Smooth muscle cell (in vitro differentiated cells): ENCODE measurements around the gene ADK. TPM values are rescaled to one million over a fixed set of nuclear protein-coding genes. Genes with fewer than 3 reads are reported as not detected.

Experiments used
- DNase-seq: peaks from one replicate; lab custom pipeline; 2025; ENCODE audit not compliant: unreplicated experiment; lab: John Stamatoyannopoulos, UW
- H2AFZ ChIP-seq: fragments of 200-600 bp; sonication (generic); 2 replicates; pipeline ENCODE4 v1.6.0; 2016; ENCODE audit warnings: antibody characterized with exemption, low read depth, mild to moderate bottlenecking
- H3F3A ChIP-seq: fragments of 200-600 bp; sonication (generic); 2 replicates; pipeline ENCODE4 v1.6.0; 2017; ENCODE audit warnings: antibody characterized with exemption, low read depth
- H3K27ac ChIP-seq: fragments of 200-600 bp; sonication (generic); 2 replicates; pipeline ENCODE4 v1.5.1; 2016; ENCODE audit warnings: low read depth, mild to moderate bottlenecking
- H3K27me3 ChIP-seq: fragments of 200-600 bp; sonication (generic); 2 replicates; pipeline ENCODE4 v1.6.1; 2016; ENCODE audit warnings: low read depth, mild to moderate bottlenecking
- H3K36me3 ChIP-seq: fragments of 200-600 bp; sonication (generic); 2 replicates; pipeline ENCODE4 v1.5.1; 2016; ENCODE audit warnings: low read depth
- H3K4me1 ChIP-seq: fragments of 200-600 bp; sonication (generic); 2 replicates; pipeline ENCODE4 v1.5.1; 2016; ENCODE audit warnings: low read depth
- H3K4me2 ChIP-seq: fragments of 200-600 bp; sonication (generic); 2 replicates; pipeline ENCODE4 v1.6.0; 2016; ENCODE audit warnings: mild to moderate bottlenecking
- H3K4me3 ChIP-seq: fragments of 200-600 bp; sonication (generic); 2 replicates; pipeline ENCODE4 v1.5.1; 2016; ENCODE audit warnings: mild to moderate bottlenecking
- H3K79me2 ChIP-seq: fragments of 200-600 bp; sonication (generic); 2 replicates; pipeline ENCODE4 v1.6.0; 2016; ENCODE audit warnings: low read depth, mild to moderate bottlenecking
- H3K9ac ChIP-seq: fragments of 200-600 bp; sonication (generic); 2 replicates; pipeline ENCODE4 v1.6.0; 2016; ENCODE audit warnings: low read depth
- H3K9me3 ChIP-seq: fragments of 200-600 bp; sonication (generic); replicated peaks from 2 replicates; pipeline ENCODE4 v1.5.1; 2016; ENCODE audit warnings: low read depth
- H4K20me1 ChIP-seq: fragments of 200-600 bp; sonication (generic); 2 replicates; pipeline ENCODE4 v1.6.0; 2016; ENCODE audit warnings: low read depth
- WGBS: methylation state at CpG from one replicate; pipeline ENCODE4 v1.1.7; 2016; ENCODE audit warnings: low lambda C conversion rate; 5-methylcytosine and 5-hydroxymethylcytosine counted together
- polyA plus RNA-seq: library from polyadenylated mRNA; unstranded; fragments of >200 nt; fragmentation: Nextera tagmentation; extraction: Ambion mirVana; gene quantifications from 2 replicates; pipeline ENCODE4 v1.2.1, GENCODE V29; 2016
- total RNA-seq: library from RNA; depleted of rRNA; stranded (reverse); fragments of >200 nt; gene quantifications from 2 replicates; pipeline ENCODE4 v1.2.3, GENCODE V29; 2014
- TF ChIP-seq, protein P1 (sequence below): fragments of 200-600 bp; sonication (generic); IDR thresholded peaks from 2 replicates; pipeline ENCODE4 v1.5.1; 2017; ENCODE audit warnings: borderline replicate concordance, mild to moderate bottlenecking, antibody characterized with exemption; ENCODE audit not compliant: insufficient read depth, poor library complexity, severe bottlenecking

ADK gene
- total and polyA plus RNA-seq, 2 experiments from 2014 or later: 19.4 to 25.1 TPM

DNA sequence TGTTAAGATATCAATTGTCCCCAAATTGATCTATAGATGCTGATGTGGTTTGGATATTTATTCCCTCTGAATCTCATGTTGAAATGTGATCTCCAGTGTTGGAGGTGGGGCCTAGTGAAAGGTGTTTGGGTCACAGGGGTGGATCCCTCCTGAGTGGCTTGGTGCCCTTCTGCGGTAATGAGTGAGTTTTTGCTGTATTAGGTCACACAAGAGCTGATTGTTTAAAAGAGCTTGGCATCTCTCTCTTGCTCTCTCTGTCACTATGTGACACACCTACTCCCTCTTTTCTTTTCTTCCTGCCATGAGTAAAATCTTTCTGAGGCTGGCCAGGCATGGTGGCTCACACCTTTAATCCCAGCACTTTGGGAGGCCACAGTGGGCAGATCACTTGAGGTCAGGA lies 577.2 kb downstream of the ADK start:
- no peak overlapping the region for H3K27ac ChIP-seq
- TF ChIP-seq, protein P1, sequence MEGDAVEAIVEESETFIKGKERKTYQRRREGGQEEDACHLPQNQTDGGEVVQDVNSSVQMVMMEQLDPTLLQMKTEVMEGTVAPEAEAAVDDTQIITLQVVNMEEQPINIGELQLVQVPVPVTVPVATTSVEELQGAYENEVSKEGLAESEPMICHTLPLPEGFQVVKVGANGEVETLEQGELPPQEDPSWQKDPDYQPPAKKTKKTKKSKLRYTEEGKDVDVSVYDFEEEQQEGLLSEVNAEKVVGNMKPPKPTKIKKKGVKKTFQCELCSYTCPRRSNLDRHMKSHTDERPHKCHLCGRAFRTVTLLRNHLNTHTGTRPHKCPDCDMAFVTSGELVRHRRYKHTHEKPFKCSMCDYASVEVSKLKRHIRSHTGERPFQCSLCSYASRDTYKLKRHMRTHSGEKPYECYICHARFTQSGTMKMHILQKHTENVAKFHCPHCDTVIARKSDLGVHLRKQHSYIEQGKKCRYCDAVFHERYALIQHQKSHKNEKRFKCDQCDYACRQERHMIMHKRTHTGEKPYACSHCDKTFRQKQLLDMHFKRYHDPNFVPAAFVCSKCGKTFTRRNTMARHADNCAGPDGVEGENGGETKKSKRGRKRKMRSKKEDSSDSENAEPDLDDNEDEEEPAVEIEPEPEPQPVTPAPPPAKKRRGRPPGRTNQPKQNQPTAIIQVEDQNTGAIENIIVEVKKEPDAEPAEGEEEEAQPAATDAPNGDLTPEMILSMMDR: no peak
- no peak overlapping the region for H2AFZ ChIP-seq
- 90% methylated on average over 1 of the region's 1 CpG for whole genome bisulfite sequencing
- H3K36me3 ChIP-seq: no peaks in the 10 kb centered on the region
- no peaks in the 10 kb centered on the region for H3K79me2 ChIP-seq
- no peaks in the 10 kb centered on the region for H4K20me1 ChIP-seq
- no peak overlapping the region for H3K9ac ChIP-seq
- no peaks in the 10 kb centered on the region for H3F3A ChIP-seq
- H3K4me3 ChIP-seq: no peak overlapping the region
- no peak overlapping the region for H3K4me2 ChIP-seq
- no peaks in the 10 kb centered on the region for H3K9me3 ChIP-seq
- no peaks in the 10 kb centered on the region for H3K27me3 ChIP-seq
- DNase-seq: no peak
- no peaks in the 10 kb centered on the region for H3K4me1 ChIP-seq

DNA sequence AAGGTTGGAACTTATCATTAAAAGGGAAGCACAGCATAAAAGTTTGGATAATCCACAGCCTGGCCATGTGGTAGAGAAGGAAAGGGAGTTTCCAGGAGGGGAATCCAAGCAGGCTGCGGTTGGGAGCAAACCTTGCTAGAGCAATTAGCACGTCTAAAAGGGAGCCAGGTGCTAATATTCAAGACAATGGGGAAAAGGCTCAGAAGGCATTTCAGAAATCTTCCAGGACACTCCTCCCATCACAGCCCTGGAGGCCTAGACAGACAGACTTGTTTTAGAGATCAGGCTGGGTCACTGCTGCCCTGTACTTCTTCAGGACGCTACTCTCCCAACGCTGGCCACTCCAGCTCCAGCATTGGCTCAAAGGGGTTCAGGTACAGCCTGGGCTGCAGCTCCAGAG lies 579.2 kb downstream of the ADK start:
- Histone ChIP-seq H2AFZ (no peak overlapping the region), H3K9me3 (no peaks in the 10 kb centered on the region), H3K27me3 (no peaks in the 10 kb centered on the region), H4K20me1 (no peaks in the 10 kb centered on the region), H3K36me3 (no peaks in the 10 kb centered on the region), H3K4me1 (no peaks in the 10 kb centered on the region), H3K9ac (no peak overlapping the region), H3K4me2 (no peak overlapping the region), H3K27ac (no peak overlapping the region), H3K4me3 (no peak overlapping the region), H3F3A (no peaks in the 10 kb centered on the region), H3K79me2 (no peaks in the 10 kb centered on the region)
- WGBS: 29% methylated on average over 4 of the region's 4 CpGs
- no peak for DNase-seq
- TF ChIP-seq, protein P1: no peak

DNA sequence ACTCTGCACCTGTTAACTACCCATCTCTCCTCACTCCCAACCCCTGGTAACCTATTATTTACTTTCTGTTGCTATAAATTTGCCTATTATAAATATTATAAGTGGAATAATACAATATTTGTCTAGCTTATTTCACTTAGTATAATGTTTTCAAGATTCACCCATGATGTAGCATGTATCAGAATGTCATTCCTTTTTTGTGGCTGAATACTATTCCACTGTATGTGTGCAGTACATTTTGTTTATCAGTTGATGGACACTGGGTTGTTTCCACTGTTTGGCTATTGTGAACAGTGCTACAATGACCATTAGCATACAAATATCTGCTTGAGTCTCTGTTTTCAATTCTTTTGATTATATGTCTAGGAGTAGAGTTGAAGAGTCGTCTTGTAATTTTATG lies 582.6 kb downstream of the ADK start:
- no peaks in the 10 kb centered on the region for H3K4me1 ChIP-seq
- DNase-seq: no peak
- no peaks in the 10 kb centered on the region for H3F3A ChIP-seq
- no peaks in the 10 kb centered on the region for H3K36me3 ChIP-seq
- 93% methylated on average over 1 of the region's 1 CpG for WGBS
- TF ChIP-seq, protein P1: no peak
- H3K27ac ChIP-seq: no peak overlapping the region
- no peaks in the 10 kb centered on the region for H3K9me3 ChIP-seq
- no peak overlapping the region for H3K4me2 ChIP-seq
- H3K79me2 ChIP-seq: no peaks in the 10 kb centered on the region
- H3K9ac ChIP-seq: no peak overlapping the region
- no peak overlapping the region for H3K4me3 ChIP-seq
- no peak overlapping the region for H2AFZ ChIP-seq
- no peaks in the 10 kb centered on the region for H4K20me1 ChIP-seq
- H3K27me3 ChIP-seq: no peaks in the 10 kb centered on the region

DNA sequence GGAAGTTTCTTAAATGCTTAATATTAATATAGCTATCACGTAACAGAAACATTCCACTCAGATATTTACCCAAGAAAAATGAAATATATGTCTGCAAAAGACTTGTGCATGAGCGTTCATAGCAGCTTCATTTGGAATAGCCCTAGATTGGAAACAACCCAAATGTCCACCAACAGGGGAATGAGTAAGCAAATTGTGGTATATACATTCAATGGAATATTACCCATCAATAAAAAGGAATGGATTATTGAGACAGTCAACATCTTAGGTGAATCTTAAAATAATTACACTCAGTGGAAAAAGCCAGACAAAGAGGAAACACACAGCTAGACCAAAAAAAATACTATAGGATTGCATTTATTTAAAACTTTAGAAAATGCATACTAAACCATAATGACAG lies 585.0 kb downstream of the ADK start:
- 48% methylated on average over 2 of the region's 2 CpGs for WGBS
- Histone ChIP-seq H4K20me1 (no peaks in the 10 kb centered on the region), H3K9me3 (no peaks in the 10 kb centered on the region), H3K27ac (no peak overlapping the region), H3K27me3 (no peaks in the 10 kb centered on the region), H3K36me3 (no peaks in the 10 kb centered on the region), H3F3A (no peaks in the 10 kb centered on the region), H2AFZ (no peak overlapping the region), H3K9ac (no peak overlapping the region), H3K4me2 (no peak overlapping the region), H3K79me2 (no peaks in the 10 kb centered on the region), H3K4me1 (no peaks in the 10 kb centered on the region), H3K4me3 (no peak overlapping the region)
- TF ChIP-seq, protein P1: no peak
- DNase-seq: no peak
